A549 (cell line): ENCODE results near the gene NOSTRIN.

ENCODE experiments used
- CTCF ChIP-seq: fragments of >200 bp; sonication (Bioruptor Twin); formaldehyde crosslinking; IDR thresholded peaks from 3 replicates; pipeline ENCODE4 v1.5.1; 2016
- MAX ChIP-seq: IDR thresholded peaks from 2 replicates; pipeline ENCODE4 v1.6.1; 2012
- RCOR1 ChIP-seq: fragments of 150-350 bp; IDR thresholded peaks from 2 replicates; pipeline ENCODE4 v1.6.1; 2014; ENCODE audit warnings: antibody characterized with exemption, low read length, low read depth

GRCh38 chr2:168765401-168765800, 37.0 kb upstream of the NOSTRIN start:
- TF ChIP-seq CTCF, result no peak
- TF ChIP-seq MAX, result no peak
- no peak for TF ChIP-seq RCOR1
